ENCODE data around the gene IGSF6. TPM values are rescaled to one million over a fixed set of nuclear protein-coding genes. Genes with fewer than 3 reads are reported as not detected.
"Not testable (repeated sequence)": the region's sequence is repeated elsewhere in the genome, so short reads cannot be mapped to it uniquely, and the experiment has no call there.

The IGSF6 gene
- total RNA-seq, 1 donor from 2014 or later, result not detected

GRCh38 chr16:21689107-21689506 lies 36.7 kb upstream of the IGSF6 start:
- no peak for DNase-seq (ENCODE audit: low spot score in 2 of 2, unreplicated experiment in 2 of 2)
- Mint-ChIP-seq H3K27ac (no peak overlapping the region), H3K4me3 (no peak overlapping the region), H3K27me3 (ENCODE audit: low read depth) (peaks cover 10% of the 10 kb centered on the region), H3K36me3 (no peaks in the 10 kb centered on the region), H3K4me1 (no peaks in the 10 kb centered on the region), H3K9me3 (no peaks in the 10 kb centered on the region)
- TF ChIP-seq, protein P1, sequence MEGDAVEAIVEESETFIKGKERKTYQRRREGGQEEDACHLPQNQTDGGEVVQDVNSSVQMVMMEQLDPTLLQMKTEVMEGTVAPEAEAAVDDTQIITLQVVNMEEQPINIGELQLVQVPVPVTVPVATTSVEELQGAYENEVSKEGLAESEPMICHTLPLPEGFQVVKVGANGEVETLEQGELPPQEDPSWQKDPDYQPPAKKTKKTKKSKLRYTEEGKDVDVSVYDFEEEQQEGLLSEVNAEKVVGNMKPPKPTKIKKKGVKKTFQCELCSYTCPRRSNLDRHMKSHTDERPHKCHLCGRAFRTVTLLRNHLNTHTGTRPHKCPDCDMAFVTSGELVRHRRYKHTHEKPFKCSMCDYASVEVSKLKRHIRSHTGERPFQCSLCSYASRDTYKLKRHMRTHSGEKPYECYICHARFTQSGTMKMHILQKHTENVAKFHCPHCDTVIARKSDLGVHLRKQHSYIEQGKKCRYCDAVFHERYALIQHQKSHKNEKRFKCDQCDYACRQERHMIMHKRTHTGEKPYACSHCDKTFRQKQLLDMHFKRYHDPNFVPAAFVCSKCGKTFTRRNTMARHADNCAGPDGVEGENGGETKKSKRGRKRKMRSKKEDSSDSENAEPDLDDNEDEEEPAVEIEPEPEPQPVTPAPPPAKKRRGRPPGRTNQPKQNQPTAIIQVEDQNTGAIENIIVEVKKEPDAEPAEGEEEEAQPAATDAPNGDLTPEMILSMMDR (IDR thresholded peaks at IDR 0.05; ENCODE audit: unreplicated experiment), result no peak

GRCh38 chr16:21685034-21685455 lies 32.6 kb upstream of the IGSF6 start:
- Mint-ChIP-seq H3K36me3 (no peaks in the 10 kb centered on the region), H3K4me3 (no peak overlapping the region), H3K27me3 (ENCODE audit: low read depth) (peaks cover 22% of the 10 kb centered on the region), H3K4me1 (no peaks in the 10 kb centered on the region), H3K9me3 (no peaks in the 10 kb centered on the region), H3K27ac (no peak overlapping the region)
- TF ChIP-seq, protein P1 (IDR thresholded peaks at IDR 0.05; ENCODE audit: unreplicated experiment), result no peak
- DNase-seq (ENCODE audit: low spot score in 2 of 2, unreplicated experiment in 2 of 2), result peak in 1 of 2 experiments; percentile 47

DNA sequence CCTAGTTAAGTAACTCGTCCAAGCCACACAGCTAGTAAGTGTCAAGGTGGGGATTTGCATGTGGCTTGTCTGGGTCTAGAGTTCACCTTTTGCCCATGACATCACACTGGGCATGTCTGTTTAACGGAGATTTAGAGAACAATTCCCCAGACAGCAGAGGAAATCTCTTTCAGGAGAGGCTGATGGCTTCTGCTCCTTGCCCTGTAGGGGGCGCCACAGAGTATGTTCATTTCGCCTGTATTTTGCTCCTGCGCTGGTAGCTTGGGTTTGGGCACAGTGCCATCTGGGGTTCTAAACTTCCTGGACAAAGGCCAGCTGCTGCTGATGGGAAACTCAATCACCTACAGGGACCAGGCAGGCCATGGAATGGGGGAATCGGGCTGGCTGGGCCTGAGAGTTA lies 31.8 kb upstream of the IGSF6 start:
- no peak for DNase-seq (ENCODE audit: low spot score in 2 of 2, unreplicated experiment in 2 of 2)
- H3K27ac Mint-ChIP-seq, result no peak overlapping the region
- no peaks in the 10 kb centered on the region for H3K36me3 Mint-ChIP-seq
- TF ChIP-seq, protein P1 (IDR thresholded peaks at IDR 0.05; ENCODE audit: unreplicated experiment), result peak; percentile 61
- no peaks in the 10 kb centered on the region for H3K9me3 Mint-ChIP-seq
- H3K27me3 Mint-ChIP-seq (ENCODE audit: low read depth), result peaks cover 22% of the 10 kb centered on the region
- H3K4me1 Mint-ChIP-seq, result no peaks in the 10 kb centered on the region
- H3K4me3 Mint-ChIP-seq, result no peak overlapping the region

DNA sequence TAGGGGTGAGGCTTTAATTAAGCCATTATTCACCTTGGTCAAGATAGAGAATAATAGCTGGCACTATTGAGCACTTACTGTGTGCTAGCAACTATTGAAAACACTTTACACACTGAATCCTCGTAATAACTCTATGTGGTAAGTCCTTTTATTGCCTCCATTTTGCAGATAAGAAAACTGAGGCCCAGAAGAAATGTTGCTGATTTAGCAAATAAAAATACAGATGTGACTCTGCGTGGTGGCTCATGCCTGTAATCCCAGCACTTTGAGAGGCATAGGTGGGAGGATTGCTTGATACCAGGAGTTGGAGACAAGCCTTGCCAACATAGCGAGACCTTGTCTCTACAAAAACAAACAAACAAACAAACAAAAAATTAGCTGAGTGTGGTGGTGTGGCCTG lies 30.8 kb upstream of the IGSF6 start:
- Mint-ChIP-seq H3K27me3 (ENCODE audit: low read depth) (peaks cover 24% of the 10 kb centered on the region), H3K27ac (no peak overlapping the region), H3K9me3 (no peaks in the 10 kb centered on the region), H3K36me3 (no peaks in the 10 kb centered on the region), H3K4me3 (no peak overlapping the region), H3K4me1 (no peaks in the 10 kb centered on the region)
- no peak for DNase-seq (ENCODE audit: low spot score in 2 of 2, unreplicated experiment in 2 of 2)
- TF ChIP-seq, protein P1 (IDR thresholded peaks at IDR 0.05; ENCODE audit: unreplicated experiment), result no peak

GRCh38 chr16:21680714-21681113 lies 28.3 kb upstream of the IGSF6 start:
- H3K36me3 Mint-ChIP-seq; H3K4me1 Mint-ChIP-seq; H3K4me3 Mint-ChIP-seq; DNase-seq (ENCODE audit: low spot score in 2 of 2, unreplicated experiment in 2 of 2); H3K27ac Mint-ChIP-seq; H3K9me3 Mint-ChIP-seq: not testable (repeated sequence)
- H3K27me3 Mint-ChIP-seq (ENCODE audit: low read depth), result peaks cover 26% of the 10 kb centered on the region

- H3K27ac Mint-ChIP-seq; H3K4me1 Mint-ChIP-seq; H3K36me3 Mint-ChIP-seq; H3K9me3 Mint-ChIP-seq; H3K4me3 Mint-ChIP-seq; DNase-seq (ENCODE audit: low spot score in 2 of 2, unreplicated experiment in 2 of 2): not testable (repeated sequence)
- peaks cover 25% of the 10 kb centered on the region for H3K27me3 Mint-ChIP-seq (ENCODE audit: low read depth)
Observed at GRCh38 chr16:21674456-21674855, 22.0 kb upstream of the IGSF6 start.

DNA sequence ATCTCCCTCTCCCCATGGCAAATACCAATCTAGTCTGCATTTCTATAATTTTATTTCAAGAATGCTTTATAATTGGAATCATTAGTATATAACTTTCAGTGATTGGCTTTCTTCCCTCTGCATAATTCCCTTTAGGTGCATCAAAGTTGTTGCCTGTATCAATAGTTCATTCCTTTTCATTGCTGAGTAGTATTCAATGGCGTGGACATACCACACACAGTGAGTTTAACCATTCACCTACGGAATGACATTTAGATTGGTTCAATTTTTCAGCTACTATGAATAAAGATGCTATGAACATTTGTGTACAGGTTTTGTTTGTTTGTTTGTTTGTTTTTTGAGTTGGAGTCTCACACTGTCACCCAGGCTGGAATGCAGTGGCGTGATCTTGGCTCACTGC lies 21.1 kb upstream of the IGSF6 start:
- Mint-ChIP-seq H3K36me3 (no peaks in the 10 kb centered on the region), H3K4me3 (no peak overlapping the region)
- TF ChIP-seq, protein P1 (IDR thresholded peaks at IDR 0.05; ENCODE audit: unreplicated experiment), result no peak

More for the DNA sequence above, 21.1 kb upstream of the IGSF6 start:
- Mint-ChIP-seq H3K27me3 (ENCODE audit: low read depth) (peaks cover 19% of the 10 kb centered on the region), H3K27ac (no peak overlapping the region), H3K4me1 (no peaks in the 10 kb centered on the region), H3K9me3 (peaks cover 8% of the 10 kb centered on the region)
- DNase-seq (ENCODE audit: low spot score in 2 of 2, unreplicated experiment in 2 of 2), result no peak

Data from mesothelial cell of epicardium (in vitro differentiated cells).